Immature natural killer cell (primary cell): ENCODE measurements around the gene PIGL. TPM values are rescaled to one million over a fixed set of nuclear protein-coding genes. Genes with fewer than 3 reads are reported as not detected.
"Not testable (repeated sequence)": the region's sequence is repeated elsewhere in the genome, so short reads cannot be mapped to it uniquely, and the experiment has no call there.

Experiments used
- DNase-seq, 3 donors: peaks; one replicate each; pipeline ENCODE4 v3.0.0; 2022; ENCODE audit warnings: mixed read lengths in 1 of 3
- H3K27ac Mint-ChIP-seq, 6 donors: one replicate each; pipeline ENCODE4 v1.8.0; 2020; ENCODE audit warnings: mixed read lengths in 6 of 6, mild to moderate bottlenecking in 5 of 6, inconsistent platforms in 4 of 6, moderate library complexity in 3 of 6
- H3K27me3 Mint-ChIP-seq, 3 donors: one replicate each; pipeline ENCODE4 v1.8.0; 2020 to 2021; ENCODE audit warnings: low read depth in 3 of 3, mild to moderate bottlenecking in 3 of 3, mixed read lengths in 3 of 3, moderate library complexity in 3 of 3, inconsistent platforms in 1 of 3
- H3K36me3 Mint-ChIP-seq, 3 donors: one replicate each; pipeline ENCODE4 v1.8.0; 2020; ENCODE audit warnings: mixed read lengths in 3 of 3, inconsistent platforms in 2 of 3, mild to moderate bottlenecking in 2 of 3
- H3K4me1 Mint-ChIP-seq, 2 donors: one replicate each; pipeline ENCODE4 v1.8.0; 2020; ENCODE audit warnings: inconsistent platforms in 2 of 2, mild to moderate bottlenecking in 2 of 2, mixed read lengths in 2 of 2, moderate library complexity in 1 of 2
- H3K4me3 Mint-ChIP-seq, 5 donors: one replicate each; pipeline ENCODE4 v1.8.0; 2020; ENCODE audit warnings: mild to moderate bottlenecking in 5 of 5, mixed read lengths in 5 of 5, inconsistent platforms in 3 of 5, moderate library complexity in 3 of 5
- H3K9me3 Mint-ChIP-seq, 6 donors: one replicate each; pipeline ENCODE4 v1.8.0; 2020; ENCODE audit warnings: mild to moderate bottlenecking in 6 of 6, mixed read lengths in 6 of 6, inconsistent platforms in 4 of 6, moderate library complexity in 3 of 6
- polyA plus RNA-seq, 3 donors: library from polyadenylated mRNA; unstranded; fragments of 300-500 nt; fragmentation: Illumina TruSeq; gene quantifications; one replicate each; pipeline ENCODE4 v1.2.3, GENCODE V29; 2021

PIGL gene
- polyA plus RNA-seq, result 10 to 100 TPM in 1 of 3 donors, 1 to 10 TPM in 2; 4.1 to 12.4 (median 4.4) TPM

- Mint-ChIP-seq H3K9me3 (no peaks in the 10 kb centered on the region), H3K4me3 (peak within 1 kb of the TSS; percentile 96 to 99 (median 97)), H3K27ac (peak within 1 kb of the TSS; percentile 92 to 98 (median 96)), H3K4me1 (peaks cover 46 to 64% of the 10 kb centered on the region in 2 donors), H3K36me3 (no peaks in the 10 kb centered on the region), H3K27me3 (peaks cover 0 to 10% (median 8%) of the 10 kb centered on the region in 3 donors)
- peak; percentile 67 to 80 (median 77) for DNase-seq
Measured at GRCh38 chr17:16217002-16217635, at the start of gene PIGL. Gene PIGL, plus strand, starts transcription at chr17:16217210. Its CDS starts 17 bp downstream, at chr17:16217227.

- Mint-ChIP-seq H3K9me3 (no peaks in the 10 kb centered on the region), H3K27me3 (no peaks in the 10 kb centered on the region), H3K27ac (no peak overlapping the region), H3K36me3 (peaks cover 2 to 12% (median 9%) of the 10 kb centered on the region in 3 donors), H3K4me3 (no peak overlapping the region), H3K4me1 (peaks cover 13 to 31% of the 10 kb centered on the region in 2 donors)
- no peak for DNase-seq
Measured at GRCh38 chr17:16171613-16172012, 45.4 kb upstream of the PIGL start.

- H3K9me3 Mint-ChIP-seq, result no peaks in the 10 kb centered on the region
- no peaks in the 10 kb centered on the region for H3K36me3 Mint-ChIP-seq
- H3K4me3 Mint-ChIP-seq, result no peak overlapping the region
- H3K27me3 Mint-ChIP-seq, result peaks cover 0 to 2% (median 0%) of the 10 kb centered on the region in 3 donors
- no peak overlapping the region for H3K27ac Mint-ChIP-seq
- peaks cover 29 to 68% of the 10 kb centered on the region in 2 donors for H3K4me1 Mint-ChIP-seq
- DNase-seq, result no peak
Measured at GRCh38 chr17:16178836-16179235, 38.2 kb upstream of the PIGL start.

- H3K27ac Mint-ChIP-seq, result peak overlapping the region in 2 of 6 donors; percentile 10 to 69
- no peaks in the 10 kb centered on the region for H3K9me3 Mint-ChIP-seq
- peaks cover 25 to 71% of the 10 kb centered on the region in 2 donors for H3K4me1 Mint-ChIP-seq
- peaks cover 0 to 11% (median 7%) of the 10 kb centered on the region in 3 donors for H3K36me3 Mint-ChIP-seq
- H3K27me3 Mint-ChIP-seq, result peaks cover 0 to 2% (median 0%) of the 10 kb centered on the region in 3 donors
- no peak for DNase-seq
- no peak overlapping the region for H3K4me3 Mint-ChIP-seq
Measured at GRCh38 chr17:16181581-16181980, 35.4 kb upstream of the PIGL start.

- DNase-seq, result no peak
- Mint-ChIP-seq H3K9me3 (no peaks in the 10 kb centered on the region), H3K27me3 (peaks cover 0 to 2% (median 0%) of the 10 kb centered on the region in 3 donors), H3K27ac (no peak overlapping the region), H3K36me3 (peaks cover 1 to 21% (median 12%) of the 10 kb centered on the region in 3 donors), H3K4me1 (peaks cover 15 to 49% of the 10 kb centered on the region in 2 donors), H3K4me3 (no peak overlapping the region)
Measured at GRCh38 chr17:16187642-16188041, 29.4 kb upstream of the PIGL start.

GRCh38 chr17:16189791-16190348 is 27.1 kb upstream of the PIGL start:
- no peak for DNase-seq
- Mint-ChIP-seq H3K27me3 (peaks cover 0 to 2% (median 0%) of the 10 kb centered on the region in 3 donors), H3K4me3 (no peak overlapping the region), H3K9me3 (no peaks in the 10 kb centered on the region), H3K27ac (peak overlapping the region in 1 of 6 donors; percentile 56), H3K36me3 (peaks cover 15 to 30% (median 27%) of the 10 kb centered on the region in 3 donors), H3K4me1 (peaks cover 16 to 41% of the 10 kb centered on the region in 2 donors)

GRCh38 chr17:16190703-16191360 is 26.2 kb upstream of the PIGL start:
- DNase-seq, result no peak
- Mint-ChIP-seq H3K4me3 (no peak overlapping the region), H3K27me3 (peaks cover 0 to 2% (median 0%) of the 10 kb centered on the region in 3 donors), H3K4me1 (peaks cover 16 to 40% of the 10 kb centered on the region in 2 donors), H3K36me3 (peaks cover 15 to 27% (median 23%) of the 10 kb centered on the region in 3 donors), H3K9me3 (no peaks in the 10 kb centered on the region), H3K27ac (peak overlapping the region in 3 of 6 donors; percentile 24 to 45 (median 31))

- Mint-ChIP-seq H3K4me3 (no peak overlapping the region), H3K9me3 (no peaks in the 10 kb centered on the region), H3K4me1 (peaks cover 15 to 40% of the 10 kb centered on the region in 2 donors), H3K27me3 (peaks cover 0 to 2% (median 0%) of the 10 kb centered on the region in 3 donors), H3K36me3 (peaks cover 15 to 25% (median 21%) of the 10 kb centered on the region in 3 donors), H3K27ac (peak overlapping the region in 1 of 6 donors; percentile 7)
- DNase-seq, result no peak
Measured at GRCh38 chr17:16191604-16192003, 25.4 kb upstream of the PIGL start.

GRCh38 chr17:16194307-16194835 is 22.6 kb upstream of the PIGL start:
- Mint-ChIP-seq H3K27ac (peak overlapping the region in 2 of 6 donors; percentile 3 to 9), H3K4me1 (peaks cover 28 to 53% of the 10 kb centered on the region in 2 donors), H3K36me3 (peaks cover 15 to 21% (median 20%) of the 10 kb centered on the region in 3 donors)
- not testable (repeated sequence) for H3K27me3 Mint-ChIP-seq, H3K9me3 Mint-ChIP-seq, DNase-seq, H3K4me3 Mint-ChIP-seq

GRCh38 chr17:16197276-16197675 is 19.7 kb upstream of the PIGL start:
- no peak overlapping the region for H3K27ac Mint-ChIP-seq
- DNase-seq, result no peak
- H3K9me3 Mint-ChIP-seq, result no peaks in the 10 kb centered on the region
- H3K36me3 Mint-ChIP-seq, result peaks cover 15 to 20% (median 17%) of the 10 kb centered on the region in 3 donors
- no peak overlapping the region for H3K4me3 Mint-ChIP-seq
- H3K4me1 Mint-ChIP-seq, result peaks cover 38 to 60% of the 10 kb centered on the region in 2 donors
- H3K27me3 Mint-ChIP-seq, result peaks cover 0 to 4% (median 3%) of the 10 kb centered on the region in 3 donors

- peaks cover 3 to 8% (median 6%) of the 10 kb centered on the region in 3 donors for H3K36me3 Mint-ChIP-seq
- peaks cover 0 to 4% (median 3%) of the 10 kb centered on the region in 3 donors for H3K27me3 Mint-ChIP-seq
- H3K27ac Mint-ChIP-seq, result peak overlapping the region; percentile 61 to 88 (median 66)
- H3K4me1 Mint-ChIP-seq, result peaks cover 49 to 72% of the 10 kb centered on the region in 2 donors
- no peaks in the 10 kb centered on the region for H3K9me3 Mint-ChIP-seq
- peak overlapping the region; percentile 37 to 76 (median 66) for H3K4me3 Mint-ChIP-seq
- DNase-seq, result peak; percentile 17 to 28 (median 20)
Measured at GRCh38 chr17:16199093-16199492, 17.9 kb upstream of the PIGL start.

- Mint-ChIP-seq H3K4me1 (peaks cover 57 to 85% of the 10 kb centered on the region in 2 donors), H3K27ac (peak overlapping the region in 2 of 6 donors; percentile 67 to 80)
- DNase-seq, H3K36me3 Mint-ChIP-seq, H3K27me3 Mint-ChIP-seq, H3K9me3 Mint-ChIP-seq, H3K4me3 Mint-ChIP-seq: not testable (repeated sequence)
Measured at GRCh38 chr17:16201693-16202131, 15.3 kb upstream of the PIGL start.
